HepG2 (cell line): ENCODE measurements around the gene DIS3L2. TPM values are rescaled to one million over a fixed set of nuclear protein-coding genes. Genes with fewer than 3 reads are reported as not detected.

Source experiments
- BRCA1 ChIP-seq: sonication (generic); formaldehyde crosslinking; IDR thresholded peaks from 2 replicates; pipeline ENCODE4 v1.4.0; 2020; ENCODE audit warnings: missing genetic modification reagents
- CHCHD3 ChIP-seq: sonication (generic); formaldehyde crosslinking; IDR thresholded peaks from 2 replicates; pipeline ENCODE4 v1.8.0; 2022; ENCODE audit warnings: mild to moderate bottlenecking, missing genetic modification reagents, moderate library complexity
- FOXA1 ChIP-seq, 2 experiments: fragments of 450-650 bp in 1 of 2; sonication (generic) in 1 of 2; formaldehyde crosslinking in 1 of 2; IDR thresholded peaks; 2 replicates each; pipeline versions ENCODE4 v1.4.0 to v1.6.1; 2016 to 2020; ENCODE audit warnings: missing genetic modification reagents in 1 of 2
- RNF2 ChIP-seq: fragments of 450-650 bp; conservative IDR thresholded peaks from 2 replicates; pipeline ENCODE4 v1.6.1; 2016; ENCODE audit warnings: low read depth
- SP140L ChIP-seq: sonication (generic); formaldehyde crosslinking; IDR thresholded peaks from 2 replicates; pipeline ENCODE4 v1.4.0; 2020; ENCODE audit warnings: missing genetic modification reagents, borderline replicate concordance
- TRAFD1 ChIP-seq: sonication (generic); formaldehyde crosslinking; IDR thresholded peaks from 2 replicates; pipeline ENCODE4 v1.5.1; 2020; ENCODE audit warnings: missing genetic modification reagents, mild to moderate bottlenecking, borderline replicate concordance
- ZBTB26 ChIP-seq: IDR thresholded peaks from 2 replicates; pipeline ENCODE4 v1.6.1; 2016; ENCODE audit warnings: missing compliant biosample characterization, missing genetic modification reagents, borderline replicate concordance
- ZNF276 ChIP-seq: sonication (generic); formaldehyde crosslinking; IDR thresholded peaks from 2 replicates; pipeline ENCODE4 v1.4.0; 2020; ENCODE audit warnings: mild to moderate bottlenecking, low read depth, missing genetic modification reagents
- ZNF333 ChIP-seq: sonication (generic); formaldehyde crosslinking; IDR thresholded peaks from 2 replicates; pipeline ENCODE4 v1.4.0; 2020; ENCODE audit warnings: mild to moderate bottlenecking, missing genetic modification reagents, borderline replicate concordance
- polyA plus RNA-seq, 8 experiments: library from polyadenylated mRNA; depleted of rRNA in 3 of 8; stranded (reverse) in 7 of 8; unstranded in 1 of 8; fragments of >200 nt; fragmentation: Illumina TruSeq in 4 of 8; extraction: Trizol in 4 of 8; gene quantifications; 2 replicates each; pipeline versions ENCODE4 v1.2.1 to v1.2.3, GENCODE V29; 2011 to 2016; ENCODE audit warnings: low read depth in 4 of 8, missing spikeins in 1 of 8, mixed read lengths in 1 of 8; ENCODE audit not compliant: insufficient read depth in 1 of 8
- total RNA-seq, 5 experiments: library from RNA; depleted of rRNA; stranded (reverse); fragments of >200 nt; fragmentation: Illumina TruSeq; extraction: Trizol; gene quantifications; 2 replicates each; pipeline ENCODE4 v1.2.3, GENCODE V29; 2016; ENCODE audit warnings: low read depth in 1 of 5
- TF ChIP-seq, protein P1 (sequence below): sonication (generic); formaldehyde crosslinking; IDR thresholded peaks from 2 replicates; pipeline ENCODE4 v1.5.0; 2020; ENCODE audit warnings: mild to moderate bottlenecking, missing genetic modification reagents, borderline replicate concordance

The DIS3L2 gene
- total and polyA plus RNA-seq, 2 of the 13 experiments (the other 11 are each of a cell fraction or from before 2014, with no cell fraction given): 7.0 to 23.9 TPM

- TF ChIP-seq, protein P1, sequence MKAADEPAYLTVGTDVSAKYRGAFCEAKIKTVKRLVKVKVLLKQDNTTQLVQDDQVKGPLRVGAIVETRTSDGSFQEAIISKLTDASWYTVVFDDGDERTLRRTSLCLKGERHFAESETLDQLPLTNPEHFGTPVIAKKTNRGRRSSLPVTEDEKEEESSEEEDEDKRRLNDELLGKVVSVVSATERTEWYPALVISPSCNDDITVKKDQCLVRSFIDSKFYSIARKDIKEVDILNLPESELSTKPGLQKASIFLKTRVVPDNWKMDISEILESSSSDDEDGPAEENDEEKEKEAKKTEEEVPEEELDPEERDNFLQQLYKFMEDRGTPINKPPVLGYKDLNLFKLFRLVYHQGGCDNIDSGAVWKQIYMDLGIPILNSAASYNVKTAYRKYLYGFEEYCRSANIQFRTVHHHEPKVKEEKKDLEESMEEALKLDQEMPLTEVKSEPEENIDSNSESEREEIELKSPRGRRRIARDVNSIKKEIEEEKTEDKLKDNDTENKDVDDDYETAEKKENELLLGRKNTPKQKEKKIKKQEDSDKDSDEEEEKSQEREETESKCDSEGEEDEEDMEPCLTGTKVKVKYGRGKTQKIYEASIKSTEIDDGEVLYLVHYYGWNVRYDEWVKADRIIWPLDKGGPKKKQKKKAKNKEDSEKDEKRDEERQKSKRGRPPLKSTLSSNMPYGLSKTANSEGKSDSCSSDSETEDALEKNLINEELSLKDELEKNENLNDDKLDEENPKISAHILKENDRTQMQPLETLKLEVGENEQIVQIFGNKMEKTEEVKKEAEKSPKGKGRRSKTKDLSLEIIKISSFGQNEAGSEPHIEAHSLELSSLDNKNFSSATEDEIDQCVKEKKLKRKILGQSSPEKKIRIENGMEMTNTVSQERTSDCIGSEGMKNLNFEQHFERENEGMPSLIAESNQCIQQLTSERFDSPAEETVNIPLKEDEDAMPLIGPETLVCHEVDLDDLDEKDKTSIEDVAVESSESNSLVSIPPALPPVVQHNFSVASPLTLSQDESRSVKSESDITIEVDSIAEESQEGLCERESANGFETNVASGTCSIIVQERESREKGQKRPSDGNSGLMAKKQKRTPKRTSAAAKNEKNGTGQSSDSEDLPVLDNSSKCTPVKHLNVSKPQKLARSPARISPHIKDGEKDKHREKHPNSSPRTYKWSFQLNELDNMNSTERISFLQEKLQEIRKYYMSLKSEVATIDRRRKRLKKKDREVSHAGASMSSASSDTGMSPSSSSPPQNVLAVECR (CRISPR knock-in tag): no peak
- no peak for TF ChIP-seq TRAFD1 (CRISPR knock-in tag)
- TF ChIP-seq ZNF276 (CRISPR knock-in tag): no peak
- no peak for TF ChIP-seq BRCA1
- TF ChIP-seq ZBTB26 (CRISPR knock-in tag): no peak
- TF ChIP-seq ZNF333: no peak
- no peak for TF ChIP-seq CHCHD3
- TF ChIP-seq SP140L (CRISPR knock-in tag): no peak
- no peak for TF ChIP-seq FOXA1 (IDR thresholded peaks at IDR 0.05)
- TF ChIP-seq FOXA1 (CRISPR knock-in tag; IDR thresholded peaks at IDR 0.05): no peak
- no peak for TF ChIP-seq RNF2
Observed at GRCh38 chr2:232146294-232146693, 184.8 kb downstream of the DIS3L2 start (continued).
